Calu3 (cell line): Measurements from ENCODE around the gene CCDC93. TPM values are rescaled to one million over a fixed set of nuclear protein-coding genes. Genes with fewer than 3 reads are reported as not detected.

Source experiments
- BruUV-seq: library from RNA; stranded (reverse); fragments of 400-500 nt; replicated peaks from 2 replicates; lab custom pipeline; 2021; lab: Mats Ljungman, UMichigan
- CTCF ChIA-PET: fragments of 300-600 bp; sonication (Branson Sonifier 250); formaldehyde crosslinking; loops from one replicate; lab custom pipeline; 2022; ENCODE audit warnings: antibody characterized with exemption; lab: Charles Lee
- DNase-seq: peaks from one replicate; pipeline ENCODE4 v3.0.0; 2022
- H3K27ac Mint-ChIP-seq: one replicate; pipeline ENCODE4 v1.8.0; 2022; ENCODE audit warnings: mixed read lengths; ENCODE audit not compliant: unreplicated experiment
- H3K27me3 Mint-ChIP-seq: one replicate; pipeline ENCODE4 v1.8.0; 2022; ENCODE audit warnings: mixed read lengths; ENCODE audit not compliant: unreplicated experiment
- H3K36me3 Mint-ChIP-seq: one replicate; pipeline ENCODE4 v1.8.0; 2022; ENCODE audit warnings: mild to moderate bottlenecking, moderate library complexity, mixed read lengths; ENCODE audit not compliant: insufficient read depth, unreplicated experiment
- H3K4me1 Mint-ChIP-seq: one replicate; pipeline ENCODE4 v1.8.0; 2022; ENCODE audit warnings: mild to moderate bottlenecking, low read depth, mixed read lengths; ENCODE audit not compliant: unreplicated experiment
- H3K4me3 Mint-ChIP-seq: one replicate; pipeline ENCODE4 v1.8.0; 2022; ENCODE audit warnings: mild to moderate bottlenecking, low read depth, moderate library complexity, mixed read lengths; ENCODE audit not compliant: unreplicated experiment
- H3K9me3 Mint-ChIP-seq: one replicate; pipeline ENCODE4 v1.8.0; 2022; ENCODE audit warnings: low read depth, mixed read lengths; ENCODE audit not compliant: unreplicated experiment
- CTCF ChIP-seq: fragments of 200-600 bp; IDR thresholded peaks from one replicate; pipeline ENCODE4 v1.8.0; 2022; ENCODE audit warnings: antibody characterized with exemption; ENCODE audit not compliant: unreplicated experiment
- intact Hi-C: fragments of 100-400 bp; cut with micrococcal nuclease; formaldehyde crosslinking; loops from one replicate; pipeline ENCODE4 v1.10.0; 2022; ENCODE audit not compliant: unreplicated experiment
- total RNA-seq: library from RNA; stranded (reverse); gene quantifications from 2 replicates; pipeline ENCODE4 v1.2.3, GENCODE V29; 2022

Gene CCDC93
- total RNA-seq, 1 experiment from 2014 or later, result 57.3 TPM

DNA sequence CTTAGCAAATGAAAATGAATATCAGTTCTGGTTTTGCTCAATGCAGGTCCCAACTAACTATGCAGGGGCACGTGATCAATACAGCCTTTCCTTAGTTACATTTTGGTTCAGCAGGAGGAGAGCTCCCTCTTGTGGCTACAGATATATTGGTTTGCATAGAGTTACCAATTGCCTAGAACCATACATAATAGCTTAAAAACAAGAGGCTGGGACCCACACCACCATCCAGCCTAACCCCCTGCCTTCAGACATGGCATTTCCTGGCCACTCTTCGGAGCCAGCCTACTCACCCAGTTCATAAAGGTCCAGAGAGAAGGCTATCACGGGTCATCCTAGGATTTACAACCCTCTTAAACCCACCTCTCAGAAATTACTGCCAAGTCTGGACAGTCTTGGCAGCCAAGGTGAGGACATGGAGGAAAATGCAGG is 10.5 kb downstream of the CCDC93 start:
- intact Hi-C loops, result loop anchor here (10.0 kb wide), 1 partner anchor 189 kb away; the partner anchor contains the start of gene DDX18
- Mint-ChIP-seq H3K36me3 (peaks cover 16% of the 10 kb centered on the region), H3K4me3 (no peak overlapping the region), H3K27ac (no peak overlapping the region), H3K4me1 (no peaks in the 10 kb centered on the region), H3K27me3 (no peaks in the 10 kb centered on the region), H3K9me3 (no peaks in the 10 kb centered on the region)
- CTCF ChIA-PET, result interaction anchor here (1.0 to 1.6 kb wide), 7 partner anchors 9 to 878 kb away, joined by 3 to 18 read pairs (median 4); partner anchors contain the start of genes CCDC93 and DDX18
- TF ChIP-seq CTCF, result peak; percentile 60
- no TSS peak for BruUV-seq
- DNase-seq, result peak; percentile 56

- CTCF ChIA-PET, result no interaction called here
- BruUV-seq, result no TSS peak
- intact Hi-C loops, result loop anchor here (10.0 kb wide), 1 partner anchor 185 kb away; the partner anchor contains the start of gene DDX18
- no peak for DNase-seq
- peaks cover 25% of the 10 kb centered on the region for H3K36me3 Mint-ChIP-seq
- H3K9me3 Mint-ChIP-seq, result no peaks in the 10 kb centered on the region
- no peaks in the 10 kb centered on the region for H3K27me3 Mint-ChIP-seq
- H3K27ac Mint-ChIP-seq, result no peak overlapping the region
- no peak for TF ChIP-seq CTCF
- H3K4me3 Mint-ChIP-seq, result no peak overlapping the region
- no peaks in the 10 kb centered on the region for H3K4me1 Mint-ChIP-seq
These were observed 13.8 kb downstream of the CCDC93 start for GRCh38 chr2:118000041-118000440.

DNA sequence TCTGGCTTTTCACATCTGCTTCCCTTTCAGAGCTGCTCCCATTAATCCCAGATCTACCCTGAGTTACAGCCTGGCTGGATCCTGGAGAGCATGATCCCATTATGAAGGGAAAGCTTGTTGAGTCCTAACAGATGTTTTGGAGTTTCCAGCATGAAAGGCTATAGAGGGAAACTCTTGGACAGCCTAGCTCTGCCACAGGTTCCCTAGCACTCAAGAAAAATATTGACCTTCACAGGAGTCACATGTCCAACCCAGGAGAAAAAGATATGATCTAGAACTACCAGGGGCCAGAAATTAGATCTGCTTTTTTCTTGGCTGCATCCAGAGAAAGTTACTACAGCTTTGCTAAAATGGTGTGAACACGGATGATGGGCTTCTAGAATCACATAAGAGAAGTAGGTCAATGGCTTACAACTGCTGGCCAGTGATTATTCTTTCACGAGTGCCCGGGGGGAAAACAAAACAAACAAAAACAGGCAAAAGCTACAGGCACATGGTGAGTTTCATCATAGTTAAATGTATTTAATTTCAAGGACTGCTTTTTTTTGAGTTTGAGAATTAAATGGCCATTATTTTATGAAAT is 15.9 kb downstream of the CCDC93 start:
- Mint-ChIP-seq H3K27ac (no peak overlapping the region), H3K4me1 (no peaks in the 10 kb centered on the region), H3K27me3 (no peaks in the 10 kb centered on the region), H3K4me3 (no peak overlapping the region), H3K36me3 (peaks cover 29% of the 10 kb centered on the region), H3K9me3 (no peaks in the 10 kb centered on the region)
- no peak for DNase-seq
- no TSS peak for BruUV-seq
- TF ChIP-seq CTCF, result no peak
- CTCF ChIA-PET, result no interaction called here
- intact Hi-C loops, result no loop called here

- peaks cover 35% of the 10 kb centered on the region for H3K36me3 Mint-ChIP-seq
- H3K9me3 Mint-ChIP-seq, result no peaks in the 10 kb centered on the region
- no peaks in the 10 kb centered on the region for H3K4me1 Mint-ChIP-seq
- H3K4me3 Mint-ChIP-seq, result no peak overlapping the region
- CTCF ChIA-PET, result no interaction called here
- BruUV-seq, result no TSS peak
- H3K27ac Mint-ChIP-seq, result no peak overlapping the region
- TF ChIP-seq CTCF, result no peak
- DNase-seq, result no peak
- intact Hi-C loops, result no loop called here
- no peaks in the 10 kb centered on the region for H3K27me3 Mint-ChIP-seq
These were observed 17.3 kb downstream of the CCDC93 start for GRCh38 chr2:117996525-117996924.
